Dedifferentiated amniotic fluid mesenchymal stem cell (primary cell): ENCODE data around the gene ARFGAP1.
"Not testable (repeated sequence)": the region's sequence is repeated elsewhere in the genome, so short reads cannot be mapped to it uniquely, and the experiment has no call there.

Source experiments
- DNase-seq: peaks from one replicate; pipeline ENCODE4 v3.0.0-alpha.2; 2016; ENCODE audit errors: extremely low spot score

The ARFGAP1 gene

DNA sequence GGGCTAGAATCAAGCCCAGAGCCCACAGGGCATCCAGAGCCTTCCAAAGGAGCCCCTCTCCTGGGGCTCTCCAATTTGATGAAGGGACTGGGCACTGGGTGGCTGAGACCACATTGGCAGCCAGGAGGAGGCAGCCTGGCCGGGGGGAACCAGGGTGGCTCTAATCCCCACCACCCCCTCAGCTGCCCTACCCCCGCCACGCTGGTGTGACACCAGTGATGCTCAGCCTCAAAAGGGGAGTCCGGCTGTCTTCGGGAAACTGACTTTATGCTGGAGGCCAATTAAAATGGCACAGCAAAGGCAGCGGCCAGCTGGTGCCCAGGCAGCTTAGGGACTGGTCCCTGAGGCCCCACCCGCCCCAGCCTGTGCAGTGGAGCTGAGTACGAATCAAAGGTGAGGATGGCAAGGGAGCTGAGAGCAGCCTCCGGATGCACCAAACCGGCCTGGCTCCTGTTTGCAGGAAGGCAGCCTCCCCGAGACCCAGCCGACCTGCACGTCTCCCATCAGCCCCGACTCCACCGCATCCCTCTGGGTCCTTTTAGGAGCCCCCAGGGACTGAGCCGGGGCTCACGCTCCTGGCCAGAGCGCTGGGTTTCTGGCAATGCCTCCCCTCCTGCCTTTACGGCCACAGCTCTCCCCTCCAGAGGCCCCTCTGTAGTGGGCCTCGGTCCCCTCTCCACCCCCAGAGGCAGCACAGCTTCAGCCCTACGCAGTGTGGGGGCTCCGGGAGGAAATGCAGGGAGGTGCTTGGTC is 60.1 kb downstream of the ARFGAP1 start:
- DNase-seq, result no peak

DNA sequence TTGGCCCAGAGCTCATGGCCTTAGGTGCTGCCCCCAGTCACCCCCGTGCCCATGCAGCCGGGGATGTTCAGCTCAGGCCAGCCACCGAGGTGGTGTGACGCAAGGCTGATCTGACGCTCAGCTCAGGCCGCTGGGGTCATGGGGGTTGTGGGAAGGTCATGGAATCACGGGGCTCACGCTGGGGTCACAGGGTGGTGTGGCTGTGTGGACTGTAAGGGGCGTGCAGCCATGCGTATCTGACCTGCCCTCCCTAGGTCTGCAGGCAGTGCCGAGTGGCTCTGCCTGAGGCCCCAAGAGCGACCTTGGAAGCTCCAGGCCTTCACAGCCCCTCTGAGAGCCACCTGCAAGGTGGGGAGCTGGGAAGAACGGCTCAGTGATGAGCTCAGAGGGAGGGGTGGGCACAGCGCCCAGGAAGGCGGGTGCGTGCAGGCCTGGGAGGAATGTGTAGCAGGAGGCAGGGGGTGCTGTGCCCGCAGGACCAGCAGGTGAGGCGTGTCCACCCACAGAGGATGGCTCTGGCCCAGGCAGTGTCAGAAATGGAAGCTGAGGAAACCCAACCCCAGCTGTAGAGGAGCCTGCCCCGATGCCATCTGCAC is 60.7 kb downstream of the ARFGAP1 start:
- no peak for DNase-seq

DNA sequence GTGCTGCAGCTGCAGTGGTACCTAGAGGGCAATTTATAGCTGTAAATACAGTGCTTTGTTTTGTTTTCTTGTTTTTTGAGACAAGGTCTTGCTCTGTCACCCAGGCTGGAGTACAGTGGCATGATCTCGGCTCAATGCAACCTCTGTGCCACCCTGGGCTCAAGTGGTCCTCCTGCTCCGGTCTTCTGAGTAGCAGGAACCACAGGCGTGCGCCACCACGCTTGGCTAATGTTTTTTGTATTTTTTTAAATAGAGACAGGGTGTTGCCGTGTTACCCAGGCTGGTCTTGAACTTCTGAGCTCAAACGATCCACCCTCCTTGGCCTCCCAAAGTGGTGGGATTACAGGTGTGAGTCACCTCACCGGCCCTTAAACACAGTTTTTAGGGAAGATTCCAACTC is 61.7 kb downstream of the ARFGAP1 start:
- DNase-seq, result no peak

DNA sequence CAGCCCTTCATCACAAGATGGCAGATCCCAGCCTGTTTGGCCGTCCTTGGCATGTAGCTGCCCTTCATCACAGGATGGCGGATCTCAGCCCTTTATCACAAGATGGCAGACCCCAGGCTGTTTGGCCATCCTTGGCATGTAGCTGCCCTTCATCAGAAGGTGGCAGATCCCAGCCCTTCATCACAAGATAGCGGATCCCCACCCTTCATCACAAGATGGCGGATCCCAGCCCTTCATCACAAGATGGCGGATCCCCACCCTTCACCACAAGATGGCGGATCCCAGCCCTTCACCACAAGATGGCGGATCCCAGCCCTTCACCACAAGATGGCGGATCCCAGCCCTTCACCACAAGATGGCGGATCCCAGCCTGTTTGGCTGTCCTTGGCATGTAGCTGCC is 62.4 kb downstream of the ARFGAP1 start:
- not testable (repeated sequence) for DNase-seq

DNA sequence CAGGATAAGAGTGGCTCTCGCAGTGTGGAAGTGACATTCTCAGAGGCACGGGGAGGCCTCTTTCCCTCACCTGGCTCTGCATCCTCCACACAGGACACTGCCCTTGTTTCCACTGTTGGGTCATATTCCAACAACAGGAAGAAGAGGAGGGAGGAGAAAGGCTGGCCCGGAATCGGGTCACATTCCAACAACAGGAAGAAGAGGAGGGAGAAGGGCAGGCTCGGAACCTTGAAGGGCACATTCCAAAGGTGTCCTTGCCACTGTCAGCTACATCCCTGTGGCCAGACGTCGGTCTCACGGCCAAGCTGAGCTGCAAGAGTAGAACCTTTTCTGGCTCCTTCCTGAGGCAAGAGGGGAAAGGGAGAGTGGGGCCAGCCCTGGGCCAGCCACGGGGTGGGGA is 63.1 kb downstream of the ARFGAP1 start:
- DNase-seq, result no peak

DNA sequence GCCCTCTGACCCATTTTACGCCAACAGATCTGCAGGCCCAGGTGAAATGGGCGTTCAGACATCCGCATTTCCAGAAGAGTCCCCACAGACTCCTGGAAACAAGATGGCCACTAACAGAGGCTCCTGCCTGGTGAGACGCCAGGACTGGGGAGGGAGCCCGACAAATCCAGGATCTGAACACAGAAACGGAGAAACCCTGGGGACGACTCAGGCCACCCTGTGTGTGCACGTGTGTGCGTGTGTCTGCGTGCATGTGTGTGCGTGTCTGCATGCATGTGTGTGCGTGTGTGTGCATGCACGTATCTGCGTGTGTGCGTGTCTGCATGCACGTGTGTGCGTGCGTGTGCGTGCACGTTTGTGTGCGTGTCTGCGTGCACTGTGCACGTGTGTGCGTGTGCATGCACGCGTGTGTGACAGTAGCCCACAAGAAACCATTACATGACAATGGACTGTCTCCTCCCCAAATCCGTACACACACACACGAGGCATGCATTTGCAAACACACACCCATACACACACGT is 63.7 kb downstream of the ARFGAP1 start:
- DNase-seq, result no peak

DNA sequence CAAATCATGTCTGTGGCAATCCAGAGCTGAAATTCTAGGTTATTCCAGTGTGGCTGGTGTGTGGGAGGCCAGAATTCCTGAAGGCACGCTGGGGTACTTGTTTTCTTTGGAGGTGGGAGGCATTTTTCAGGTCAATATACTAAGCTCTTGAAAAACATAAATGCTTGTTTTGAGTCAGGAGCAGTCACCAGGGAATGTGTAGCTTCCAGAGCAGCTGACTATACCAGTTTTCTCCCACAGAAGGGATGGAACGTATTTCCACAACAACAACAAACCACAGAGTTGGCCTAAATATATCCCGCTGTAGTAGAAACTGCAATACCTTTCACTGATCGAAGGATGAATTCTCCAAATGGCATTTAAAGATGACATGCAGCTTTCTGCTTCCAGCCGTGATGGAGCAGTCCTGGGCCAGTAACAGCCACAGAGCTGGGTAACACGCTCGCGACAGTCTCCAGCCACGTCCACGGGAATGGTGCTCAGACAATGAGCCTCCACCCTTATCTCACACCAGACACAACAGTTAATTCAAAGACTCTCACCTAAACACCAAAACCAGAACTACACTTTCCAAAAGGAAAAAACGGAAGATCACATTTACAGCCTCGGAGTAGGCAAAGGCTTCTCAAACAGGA is 65.3 kb downstream of the ARFGAP1 start:
- peak; percentile 37 for DNase-seq
